GM13977 (cell line): Measurements from ENCODE around the gene PARP2.

ENCODE experiments used
- DNase-seq: peaks from one replicate; pipeline ENCODE4 v3.0.0; 2012; ENCODE audit warnings: low spot score
- in situ Hi-C: fragments of 300-500 bp; cut with MboI; formaldehyde crosslinking; loops from one replicate; pipeline ENCODE4 v1.12.0; 2022; ENCODE audit warnings: low sequenced_read_pairs, low pct_unique_long_range_greater_than_20kb, mixed read lengths, inconsistent platforms; ENCODE audit not compliant: unreplicated experiment
- TF ChIP-seq, protein P1 (sequence below): IDR thresholded peaks from 2 replicates; pipeline ENCODE4 v1.5.1; 2012; ENCODE audit warnings: mild to moderate bottlenecking, control low read depth; ENCODE audit not compliant: insufficient read depth; ENCODE audit errors: extremely low read depth, missing control alignments

Gene PARP2

GRCh38 chr14:20381341-20381740 lies 37.9 kb downstream of the PARP2 start:
- no peak for DNase-seq
- TF ChIP-seq, protein P1, sequence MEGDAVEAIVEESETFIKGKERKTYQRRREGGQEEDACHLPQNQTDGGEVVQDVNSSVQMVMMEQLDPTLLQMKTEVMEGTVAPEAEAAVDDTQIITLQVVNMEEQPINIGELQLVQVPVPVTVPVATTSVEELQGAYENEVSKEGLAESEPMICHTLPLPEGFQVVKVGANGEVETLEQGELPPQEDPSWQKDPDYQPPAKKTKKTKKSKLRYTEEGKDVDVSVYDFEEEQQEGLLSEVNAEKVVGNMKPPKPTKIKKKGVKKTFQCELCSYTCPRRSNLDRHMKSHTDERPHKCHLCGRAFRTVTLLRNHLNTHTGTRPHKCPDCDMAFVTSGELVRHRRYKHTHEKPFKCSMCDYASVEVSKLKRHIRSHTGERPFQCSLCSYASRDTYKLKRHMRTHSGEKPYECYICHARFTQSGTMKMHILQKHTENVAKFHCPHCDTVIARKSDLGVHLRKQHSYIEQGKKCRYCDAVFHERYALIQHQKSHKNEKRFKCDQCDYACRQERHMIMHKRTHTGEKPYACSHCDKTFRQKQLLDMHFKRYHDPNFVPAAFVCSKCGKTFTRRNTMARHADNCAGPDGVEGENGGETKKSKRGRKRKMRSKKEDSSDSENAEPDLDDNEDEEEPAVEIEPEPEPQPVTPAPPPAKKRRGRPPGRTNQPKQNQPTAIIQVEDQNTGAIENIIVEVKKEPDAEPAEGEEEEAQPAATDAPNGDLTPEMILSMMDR, result no peak
- in situ Hi-C loops, result no loop called here

- no peak for DNase-seq
- TF ChIP-seq, protein P1, result no peak
- in situ Hi-C loops, result no loop called here
Observed at GRCh38 chr14:20382526-20382925, 39.1 kb downstream of the PARP2 start.

DNA sequence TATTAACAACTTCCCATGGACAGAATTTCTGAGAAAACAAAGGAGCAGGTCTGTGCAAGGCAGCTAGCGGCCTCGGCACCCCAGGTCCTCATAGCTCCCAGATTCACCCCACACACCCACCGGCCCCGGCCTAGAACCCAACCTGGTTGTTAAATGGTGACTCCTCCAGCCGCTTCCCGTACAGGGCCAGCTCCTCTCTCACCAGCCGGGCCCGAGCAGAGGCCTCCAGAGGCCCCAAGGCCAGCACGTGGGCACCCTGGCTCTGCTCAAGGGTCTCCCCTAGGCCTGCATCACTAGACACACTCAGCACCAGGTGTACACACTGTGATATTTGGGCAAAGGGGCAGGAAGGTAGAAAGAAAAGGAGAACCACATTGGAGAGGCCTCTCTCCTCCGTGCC lies 39.6 kb downstream of the PARP2 start:
- no peak for DNase-seq

GRCh38 chr14:20383636-20384035 lies 40.2 kb downstream of the PARP2 start:
- in situ Hi-C loops, result no loop called here
- DNase-seq, result no peak
- TF ChIP-seq, protein P1, result no peak

More for the DNA sequence above, 39.6 kb downstream of the PARP2 start:
- TF ChIP-seq, protein P1, result no peak
- in situ Hi-C loops, result no loop called here

DNA sequence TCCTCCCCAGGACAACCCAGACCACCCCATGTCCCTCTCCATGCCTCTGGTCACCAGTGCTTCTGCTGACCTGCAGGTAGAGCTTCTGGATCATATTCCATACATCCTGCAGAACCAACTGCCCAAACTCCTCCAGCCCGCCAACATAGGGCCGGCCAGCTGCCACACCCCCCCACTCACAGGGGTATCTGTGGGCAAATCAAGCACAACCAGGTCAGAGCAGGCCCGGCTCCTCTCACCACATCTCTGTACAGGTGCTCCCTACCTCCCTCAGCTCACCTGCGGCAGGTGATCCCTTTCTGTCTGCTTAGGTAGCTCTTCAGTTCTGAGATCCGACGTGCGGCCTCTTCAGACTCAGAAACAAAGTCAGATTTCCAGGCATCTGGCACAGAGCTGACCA lies 40.9 kb downstream of the PARP2 start:
- in situ Hi-C loops, result no loop called here
- no peak for DNase-seq
- TF ChIP-seq, protein P1, result no peak

GRCh38 chr14:20384886-20385285 lies 41.5 kb downstream of the PARP2 start:
- in situ Hi-C loops, result no loop called here
- DNase-seq, result no peak
- TF ChIP-seq, protein P1, result no peak
